Breast epithelium (tissue), 4 donors: ENCODE data around the gene MARVELD1. TPM values are rescaled to one million over a fixed set of nuclear protein-coding genes. Genes with fewer than 3 reads are reported as not detected.

ENCODE experiments used
- DNase-seq, 2 donors: peaks; one replicate each; pipeline ENCODE4 v3.0.0-alpha.2; 2019; ENCODE audit warnings: low spot score in 2 of 2
- H3K27ac ChIP-seq, 2 donors: fragments of 200-600 bp; sonication (generic) in 1 of 2; one replicate each; pipeline ENCODE4 v1.5.1; 2016 to 2019; ENCODE audit warnings: mild to moderate bottlenecking in 1 of 2
- H3K27me3 ChIP-seq, 2 donors: fragments of 200-600 bp; sonication (generic) in 1 of 2; one replicate each; pipeline versions ENCODE4 v1.5.1 to v1.6.0; 2017 to 2019; ENCODE audit warnings: control low read depth in 1 of 2, mild to moderate bottlenecking in 1 of 2
- H3K36me3 ChIP-seq: fragments of 200-600 bp; one replicate; pipeline ENCODE4 v1.5.1; 2019
- H3K4me1 ChIP-seq, 2 donors: fragments of 200-600 bp; sonication (generic); one replicate each; pipeline ENCODE4 v1.5.1; 2016 to 2019; ENCODE audit warnings: control low read depth in 1 of 2
- H3K4me3 ChIP-seq, 3 donors: fragments of 200-600 bp; sonication (generic); 1 replicate in 2 of 3; 2 replicates in 1 of 3; pipeline ENCODE4 v1.5.1; 2016 to 2019; ENCODE audit warnings: mild to moderate bottlenecking in 3 of 3, moderate library complexity in 2 of 3
- H3K9me3 ChIP-seq, 2 donors: fragments of 200-600 bp; sonication (generic) in 1 of 2; one replicate each; pipeline ENCODE4 v1.5.1; 2016 to 2019; ENCODE audit warnings: control low read depth in 1 of 2
- POLR2A ChIP-seq: fragments of 450-650 bp; IDR thresholded peaks from one replicate; pipeline ENCODE4 v1.6.1; 2016; ENCODE audit warnings: antibody characterized with exemption, mild to moderate bottlenecking, moderate library complexity
- POLR2AphosphoS5 ChIP-seq, 3 donors: sonication (generic); formaldehyde crosslinking; IDR thresholded peaks; one replicate each; pipeline ENCODE4 v1.6.1; 2017; ENCODE audit warnings: antibody characterized with exemption in 3 of 3
- intact Hi-C: fragments of 100-400 bp; cut with DNase I; formaldehyde crosslinking; loops from one replicate; pipeline ENCODE4 v1.15.1; 2023; ENCODE audit warnings: low total_unique reads
- total RNA-seq, 3 donors: library from RNA; depleted of rRNA; stranded (reverse); fragments of >200 nt; gene quantifications; one replicate each; pipeline ENCODE4 v1.1.0, GENCODE V29; 2016
- TF ChIP-seq, protein P1 (sequence below), 3 donors: fragments of 450-650 bp; IDR thresholded peaks; one replicate each; pipeline ENCODE4 v1.5.1; 2016 to 2017; ENCODE audit warnings: antibody characterized with exemption in 3 of 3, mild to moderate bottlenecking in 3 of 3, moderate library complexity in 3 of 3

The MARVELD1 gene
- total RNA-seq, 3 donors from 2014 or later: 13.4 to 19.8 (median 16.2) TPM

GRCh38 chr10:97743169-97743943, 29.8 kb downstream of the MARVELD1 start:
- Histone ChIP-seq H3K9me3 (no peaks in the 10 kb centered on the region), H3K27ac (no peak overlapping the region), H3K4me3 (no peak overlapping the region), H3K27me3 (no peaks in the 10 kb centered on the region), H3K36me3 (no peaks in the 10 kb centered on the region), H3K4me1 (peaks cover 0 to 2% of the 10 kb centered on the region in 2 donors)
- intact Hi-C loops: no loop called here
- DNase-seq: no peak
- TF ChIP-seq, protein P1, sequence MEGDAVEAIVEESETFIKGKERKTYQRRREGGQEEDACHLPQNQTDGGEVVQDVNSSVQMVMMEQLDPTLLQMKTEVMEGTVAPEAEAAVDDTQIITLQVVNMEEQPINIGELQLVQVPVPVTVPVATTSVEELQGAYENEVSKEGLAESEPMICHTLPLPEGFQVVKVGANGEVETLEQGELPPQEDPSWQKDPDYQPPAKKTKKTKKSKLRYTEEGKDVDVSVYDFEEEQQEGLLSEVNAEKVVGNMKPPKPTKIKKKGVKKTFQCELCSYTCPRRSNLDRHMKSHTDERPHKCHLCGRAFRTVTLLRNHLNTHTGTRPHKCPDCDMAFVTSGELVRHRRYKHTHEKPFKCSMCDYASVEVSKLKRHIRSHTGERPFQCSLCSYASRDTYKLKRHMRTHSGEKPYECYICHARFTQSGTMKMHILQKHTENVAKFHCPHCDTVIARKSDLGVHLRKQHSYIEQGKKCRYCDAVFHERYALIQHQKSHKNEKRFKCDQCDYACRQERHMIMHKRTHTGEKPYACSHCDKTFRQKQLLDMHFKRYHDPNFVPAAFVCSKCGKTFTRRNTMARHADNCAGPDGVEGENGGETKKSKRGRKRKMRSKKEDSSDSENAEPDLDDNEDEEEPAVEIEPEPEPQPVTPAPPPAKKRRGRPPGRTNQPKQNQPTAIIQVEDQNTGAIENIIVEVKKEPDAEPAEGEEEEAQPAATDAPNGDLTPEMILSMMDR (IDR thresholded peaks at IDR 0.05): no peak
- TF ChIP-seq POLR2AphosphoS5 (IDR thresholded peaks at IDR 0.05): no peak
- TF ChIP-seq POLR2A: no peak

DNA sequence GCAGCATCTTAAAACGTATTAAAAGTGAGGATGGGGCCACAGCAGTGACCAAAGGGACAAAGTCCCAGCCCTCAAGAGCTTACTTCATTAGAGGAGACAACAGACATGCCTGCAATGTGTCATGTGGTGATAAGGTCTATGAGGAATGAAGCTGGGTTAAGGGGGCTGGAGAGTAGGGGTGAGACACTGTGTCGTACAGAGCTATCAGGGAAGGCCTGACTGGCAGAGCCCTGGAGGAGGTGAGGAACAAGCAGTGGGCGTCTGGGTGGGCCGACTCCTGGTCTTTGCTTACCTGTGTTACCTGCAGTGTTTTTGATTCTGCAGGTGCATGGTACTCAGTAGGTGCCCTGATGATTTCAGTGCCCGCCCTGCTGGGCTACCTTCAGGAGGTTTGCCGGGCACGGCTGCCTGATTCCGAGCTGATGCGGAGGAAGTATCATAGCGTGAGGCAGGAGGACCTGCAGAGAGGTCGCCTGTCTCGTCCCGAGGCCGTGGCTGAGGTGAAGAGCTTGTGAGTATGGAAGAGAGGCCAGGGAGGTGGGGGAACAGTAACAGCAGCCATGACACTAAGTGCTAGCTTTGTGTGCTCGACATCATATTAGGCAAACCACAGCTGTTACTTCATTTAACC, 31.0 kb downstream of the MARVELD1 start:
- intact Hi-C loops: no loop called here
- no peaks in the 10 kb centered on the region for H3K27me3 ChIP-seq
- H3K36me3 ChIP-seq: no peaks in the 10 kb centered on the region
- no peak overlapping the region for H3K4me3 ChIP-seq
- no peaks in the 10 kb centered on the region for H3K4me1 ChIP-seq
- no peak for DNase-seq
- H3K27ac ChIP-seq: no peak overlapping the region
- H3K9me3 ChIP-seq: no peaks in the 10 kb centered on the region
- TF ChIP-seq, protein P1 (IDR thresholded peaks at IDR 0.05): no peak
- TF ChIP-seq POLR2A (no peak), POLR2AphosphoS5 (IDR thresholded peaks at IDR 0.05) (no peak)

DNA sequence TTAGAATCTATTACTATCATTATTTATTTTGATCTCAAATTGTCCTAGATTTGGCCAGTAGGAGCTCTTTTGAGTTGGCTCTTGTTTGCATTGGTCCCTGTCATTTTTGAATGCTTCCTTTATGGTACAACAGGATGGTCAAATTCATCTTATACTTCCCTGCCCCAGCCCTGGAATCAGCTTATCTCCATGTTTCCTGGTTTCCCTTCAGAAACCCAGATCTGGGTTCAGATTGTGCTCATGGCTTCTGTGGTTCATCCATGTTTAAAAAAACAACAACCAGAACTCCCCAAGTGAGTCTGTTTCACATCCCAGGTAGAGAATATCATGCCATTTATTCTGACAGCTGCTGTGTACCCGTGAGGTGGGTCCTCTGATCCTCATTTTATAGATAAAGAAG, 34.0 kb downstream of the MARVELD1 start:
- Histone ChIP-seq H3K36me3 (no peaks in the 10 kb centered on the region), H3K27me3 (no peaks in the 10 kb centered on the region), H3K4me1 (no peaks in the 10 kb centered on the region), H3K27ac (no peak overlapping the region), H3K9me3 (no peaks in the 10 kb centered on the region), H3K4me3 (no peak overlapping the region)
- TF ChIP-seq POLR2AphosphoS5 (IDR thresholded peaks at IDR 0.05): no peak
- TF ChIP-seq POLR2A: no peak
- TF ChIP-seq, protein P1 (IDR thresholded peaks at IDR 0.05): no peak
- DNase-seq: no peak
- intact Hi-C loops: no loop called here

- intact Hi-C loops: no loop called here
- H3K36me3 ChIP-seq: no peaks in the 10 kb centered on the region
Observed at GRCh38 chr10:97748116-97748515, 34.6 kb downstream of the MARVELD1 start.

More at GRCh38 chr10:97748116-97748515, 34.6 kb downstream of the MARVELD1 start:
- Histone ChIP-seq H3K27me3 (no peaks in the 10 kb centered on the region), H3K4me3 (no peak overlapping the region), H3K27ac (no peak overlapping the region), H3K9me3 (no peaks in the 10 kb centered on the region), H3K4me1 (no peaks in the 10 kb centered on the region)
- no peak for DNase-seq
- TF ChIP-seq POLR2AphosphoS5 (IDR thresholded peaks at IDR 0.05) (no peak), POLR2A (no peak)
- TF ChIP-seq, protein P1 (IDR thresholded peaks at IDR 0.05): no peak
